SK-N-SH treated with all-trans-retinoic acid at 6 μM for 48 hours (cell line): Measurements from ENCODE around the gene MCM3.
A peak's percentile ranks its signal among the peaks of the same experiment; 100 is the strongest.

ENCODE experiments used
- ATAC-seq: fragments of 200-7000 bp; cut with Tn5 transposase; 3 replicates; pipeline ENCODE4 v1.9.1; 2020; ENCODE audit warnings: mild to moderate bottlenecking, moderate library complexity
- ARNTL ChIP-seq: fragments of 450-650 bp; formaldehyde crosslinking; IDR thresholded peaks from 2 replicates; pipeline ENCODE4 v1.5.0; 2020; ENCODE audit warnings: low read depth, mild to moderate bottlenecking, moderate library complexity, borderline replicate concordance
- BACH2 ChIP-seq: fragments of 250-450 bp; sonication (Bioruptor Pico); IDR thresholded peaks from 2 replicates; pipeline ENCODE4 v1.9.0; 2021; ENCODE audit warnings: mild to moderate bottlenecking, borderline replicate concordance
- CREB5 ChIP-seq: fragments of 250-450 bp; sonication (Bioruptor Pico); IDR thresholded peaks from 2 replicates; pipeline ENCODE4 v1.5.1; 2020; ENCODE audit warnings: low read depth, mild to moderate bottlenecking, moderate library complexity
- CSDC2 ChIP-seq: fragments of 250-450 bp; sonication (Bioruptor Pico); IDR thresholded peaks from 2 replicates; pipeline ENCODE4 v1.5.0; 2020; ENCODE audit warnings: mild to moderate bottlenecking, moderate library complexity
- CSRNP3 ChIP-seq: fragments of 250-450 bp; sonication (Bioruptor Pico); IDR thresholded peaks from 2 replicates; pipeline ENCODE4 v1.5.1; 2021; ENCODE audit warnings: mild to moderate bottlenecking, moderate library complexity
- ESRRG ChIP-seq: fragments of 250-450 bp; sonication (Bioruptor Pico); IDR thresholded peaks from 2 replicates; pipeline ENCODE4 v1.6.1; 2021; ENCODE audit warnings: mild to moderate bottlenecking
- ISL1 ChIP-seq: fragments of 250-450 bp; sonication (Bioruptor Pico); IDR thresholded peaks from 2 replicates; pipeline ENCODE4 v2.1.2; 2022; ENCODE audit warnings: mild to moderate bottlenecking, moderate library complexity
- OSR1 ChIP-seq: fragments of 250-450 bp; sonication (Bioruptor Pico); IDR thresholded peaks from 2 replicates; pipeline ENCODE4 v1.8.0; 2022; ENCODE audit warnings: moderate library complexity, mild to moderate bottlenecking, inconsistent platforms
- POU6F1 ChIP-seq: fragments of 250-450 bp; sonication (Bioruptor Pico); IDR thresholded peaks from 2 replicates; pipeline ENCODE4 v1.8.0; 2021; ENCODE audit warnings: low read depth, mild to moderate bottlenecking, moderate library complexity, borderline replicate concordance
- PPARA ChIP-seq: fragments of 250-450 bp; sonication (Bioruptor Pico); IDR thresholded peaks from 2 replicates; pipeline ENCODE4 v1.5.0; 2020; ENCODE audit warnings: mild to moderate bottlenecking, borderline replicate concordance
- RARB ChIP-seq: fragments of 250-450 bp; sonication (Bioruptor Pico); IDR thresholded peaks from 2 replicates; pipeline ENCODE4 v1.8.0; 2021; ENCODE audit warnings: mild to moderate bottlenecking, moderate library complexity
- SNAI2 ChIP-seq: fragments of 250-450 bp; sonication (Bioruptor Pico); IDR thresholded peaks from 2 replicates; pipeline ENCODE4 v1.5.0; 2020; ENCODE audit warnings: mild to moderate bottlenecking, moderate library complexity
- TCF4 ChIP-seq: fragments of 250-450 bp; sonication (Bioruptor Pico); IDR thresholded peaks from 2 replicates; pipeline ENCODE4 v1.8.0; 2021; ENCODE audit warnings: mild to moderate bottlenecking, moderate library complexity, borderline replicate concordance
- TOX ChIP-seq: fragments of 250-450 bp; sonication (Bioruptor Pico); IDR thresholded peaks from 2 replicates; pipeline ENCODE4 v1.8.0; 2021; ENCODE audit warnings: mild to moderate bottlenecking, moderate library complexity, borderline replicate concordance
- TSHZ2 ChIP-seq: fragments of 250-450 bp; sonication (Bioruptor Pico); IDR thresholded peaks from 2 replicates; pipeline ENCODE4 v1.5.0; 2020; ENCODE audit warnings: mild to moderate bottlenecking, moderate library complexity
- ZC3H10 ChIP-seq: fragments of 250-450 bp; sonication (Bioruptor Pico); IDR thresholded peaks from 2 replicates; pipeline ENCODE4 v1.5.1; 2021; ENCODE audit warnings: mild to moderate bottlenecking, moderate library complexity
- ZFP3 ChIP-seq: fragments of 250-450 bp; sonication (Bioruptor Pico); IDR thresholded peaks from 2 replicates; pipeline ENCODE4 v1.5.0; 2020; ENCODE audit warnings: mild to moderate bottlenecking, moderate library complexity
- ZFP30 ChIP-seq: fragments of 450-650 bp; formaldehyde crosslinking; IDR thresholded peaks from 2 replicates; pipeline ENCODE4 v1.5.0; 2022; ENCODE audit warnings: mild to moderate bottlenecking, moderate library complexity
- ZNF565 ChIP-seq: fragments of 450-650 bp; formaldehyde crosslinking; conservative IDR thresholded peaks from 2 replicates; pipeline ENCODE4 v1.5.0; 2020; ENCODE audit warnings: low read depth, mild to moderate bottlenecking, moderate library complexity
- ZNF8 ChIP-seq: fragments of 450-650 bp; formaldehyde crosslinking; IDR thresholded peaks from 2 replicates; pipeline ENCODE4 v1.5.0; 2020; ENCODE audit warnings: mild to moderate bottlenecking, moderate library complexity
- TF ChIP-seq, protein P1 (sequence below): fragments of 250-450 bp; sonication (Bioruptor Pico); IDR thresholded peaks from 2 replicates; pipeline ENCODE4 v1.8.0; 2020; ENCODE audit warnings: mild to moderate bottlenecking, moderate library complexity, borderline replicate concordance

The MCM3 gene

DNA sequence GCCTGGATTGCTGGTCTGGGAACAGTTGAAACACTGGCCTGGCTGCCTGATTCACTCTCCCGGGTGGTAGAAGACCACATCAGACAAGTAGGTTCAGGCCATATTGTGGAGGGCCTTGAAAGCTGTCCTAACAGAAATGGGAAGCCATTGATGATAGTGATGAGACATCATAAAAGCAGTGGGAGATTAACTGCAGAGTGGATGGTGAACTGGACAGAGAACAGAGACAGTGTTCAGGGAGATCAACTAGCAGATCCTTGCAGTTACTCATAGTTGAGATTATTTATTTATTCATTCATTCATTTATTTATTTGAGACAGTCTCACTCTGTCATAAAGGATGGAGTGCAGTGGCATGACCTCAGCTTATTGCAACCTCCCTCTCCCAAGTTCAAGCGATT, 30.2 kb upstream of the MCM3 start:
- no peak for ATAC-seq
- TF ChIP-seq BACH2 (CRISPR knock-in tag) (no peak), ZFP3 (CRISPR knock-in tag) (no peak), POU6F1 (CRISPR knock-in tag) (no peak), CREB5 (CRISPR knock-in tag) (no peak), TCF4 (CRISPR knock-in tag) (no peak), CSDC2 (CRISPR knock-in tag) (no peak), ISL1 (CRISPR knock-in tag) (no peak), TOX (no peak)
- TF ChIP-seq, protein P1, sequence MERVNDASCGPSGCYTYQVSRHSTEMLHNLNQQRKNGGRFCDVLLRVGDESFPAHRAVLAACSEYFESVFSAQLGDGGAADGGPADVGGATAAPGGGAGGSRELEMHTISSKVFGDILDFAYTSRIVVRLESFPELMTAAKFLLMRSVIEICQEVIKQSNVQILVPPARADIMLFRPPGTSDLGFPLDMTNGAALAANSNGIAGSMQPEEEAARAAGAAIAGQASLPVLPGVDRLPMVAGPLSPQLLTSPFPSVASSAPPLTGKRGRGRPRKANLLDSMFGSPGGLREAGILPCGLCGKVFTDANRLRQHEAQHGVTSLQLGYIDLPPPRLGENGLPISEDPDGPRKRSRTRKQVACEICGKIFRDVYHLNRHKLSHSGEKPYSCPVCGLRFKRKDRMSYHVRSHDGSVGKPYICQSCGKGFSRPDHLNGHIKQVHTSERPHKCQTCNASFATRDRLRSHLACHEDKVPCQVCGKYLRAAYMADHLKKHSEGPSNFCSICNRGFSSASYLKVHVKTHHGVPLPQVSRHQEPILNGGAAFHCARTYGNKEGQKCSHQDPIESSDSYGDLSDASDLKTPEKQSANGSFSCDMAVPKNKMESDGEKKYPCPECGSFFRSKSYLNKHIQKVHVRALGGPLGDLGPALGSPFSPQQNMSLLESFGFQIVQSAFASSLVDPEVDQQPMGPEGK = no peak

- ATAC-seq = peak; percentile 19; the same call in 1 of the 3 replicates
- TF ChIP-seq ARNTL (CRISPR knock-in tag) (no peak), PPARA (CRISPR knock-in tag) (no peak), ZNF565 (no peak), ESRRG (no peak), SNAI2 (CRISPR knock-in tag) (no peak), CSDC2 (CRISPR knock-in tag) (no peak), TOX (0 out of 2 replicates have a peak, but pooled peaks have one; percentile 10), ISL1 (CRISPR knock-in tag) (no peak)
Observed at GRCh38 chr6:52312461-52312860, 27.9 kb upstream of the MCM3 start.

DNA sequence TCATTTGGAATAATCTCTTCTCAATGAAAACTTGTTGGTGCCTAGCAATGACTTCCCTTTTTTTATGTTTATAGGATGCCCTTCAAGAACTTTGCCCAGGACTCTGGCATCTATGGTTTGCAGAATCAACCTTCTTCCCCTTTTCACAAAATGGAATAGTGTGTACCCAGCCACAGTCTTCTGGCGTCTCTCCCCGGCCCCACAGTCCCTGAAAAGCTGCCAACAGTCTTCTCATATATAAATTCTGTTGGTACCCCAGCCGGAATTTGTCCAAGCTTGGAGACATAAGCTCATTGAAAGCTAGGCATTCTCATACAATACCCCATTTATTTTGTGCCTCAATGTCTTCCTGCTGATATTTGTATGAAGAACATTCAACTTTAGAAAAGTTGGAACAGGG, 26.4 kb upstream of the MCM3 start:
- TF ChIP-seq TSHZ2 = no peak
- no peak for TF ChIP-seq ZC3H10 (CRISPR knock-in tag)
- TF ChIP-seq ZNF565 = no peak
- TF ChIP-seq ZFP30 (CRISPR knock-in tag) = no peak
- TF ChIP-seq ARNTL (CRISPR knock-in tag) = no peak
- TF ChIP-seq OSR1 (CRISPR knock-in tag) = no peak
- no peak for TF ChIP-seq BACH2 (CRISPR knock-in tag)
- TF ChIP-seq SNAI2 (CRISPR knock-in tag) = no peak
- no peak for TF ChIP-seq ZNF8 (CRISPR knock-in tag)
- no peak for TF ChIP-seq RARB
- no peak for TF ChIP-seq CSRNP3
- TF ChIP-seq TCF4 (CRISPR knock-in tag) = no peak
- ATAC-seq = no peak
